DMS79 (cell line): ENCODE measurements around the gene TEX48.

Experiments used
- DNase-seq: peaks from one replicate; lab custom pipeline; 2025; lab: John Stamatoyannopoulos, UW

The TEX48 gene

GRCh38 chr9:114666851-114667250, 15.1 kb downstream of the TEX48 start:
- DNase-seq, result no peak

- DNase-seq, result no peak
Observed at GRCh38 chr9:114666401-114666800, 15.6 kb downstream of the TEX48 start.

- DNase-seq, result no peak
Observed at GRCh38 chr9:114664181-114664580, 17.8 kb downstream of the TEX48 start.

GRCh38 chr9:114662081-114662989, 19.7 kb downstream of the TEX48 start:
- no peak for DNase-seq

GRCh38 chr9:114657705-114658104, 24.3 kb downstream of the TEX48 start, which contains the start of gene TEX53:
TSS of gene TEX53 (minus strand) at chr9:114657805. CDS start at chr9:114657774, 31 bp downstream.
- no peak for DNase-seq

GRCh38 chr9:114656301-114656700, 25.7 kb downstream of the TEX48 start:
- DNase-seq, result no peak

GRCh38 chr9:114655689-114656088, 26.3 kb downstream of the TEX48 start:
- DNase-seq, result no peak

- peak; percentile 25 for DNase-seq
Observed at GRCh38 chr9:114653556-114654159, 28.3 kb downstream of the TEX48 start.

- no peak for DNase-seq
Observed at GRCh38 chr9:114652776-114653555, 29.0 kb downstream of the TEX48 start.

- no peak for DNase-seq
Observed at GRCh38 chr9:114643896-114644295, 38.1 kb downstream of the TEX48 start.

- no peak for DNase-seq
Observed at GRCh38 chr9:114643001-114643400, 39.0 kb downstream of the TEX48 start.

- no peak for DNase-seq
Observed at GRCh38 chr9:114641967-114642366, 40.0 kb downstream of the TEX48 start.

- no peak for DNase-seq
Observed at GRCh38 chr9:114638404-114638803, 43.6 kb downstream of the TEX48 start.

GRCh38 chr9:114634387-114634786, 47.6 kb downstream of the TEX48 start:
- no peak for DNase-seq

- no peak for DNase-seq
Observed at GRCh38 chr9:114633438-114634089, 48.4 kb downstream of the TEX48 start.

GRCh38 chr9:114631166-114631565, 50.8 kb downstream of the TEX48 start:
- DNase-seq, result no peak

GRCh38 chr9:114629563-114630090, 52.4 kb downstream of the TEX48 start:
- DNase-seq, result no peak

- no peak for DNase-seq
Observed at GRCh38 chr9:114627553-114627952, 54.4 kb downstream of the TEX48 start.

- DNase-seq, result no peak
Observed at GRCh38 chr9:114626415-114627020, 55.5 kb downstream of the TEX48 start.

- no peak for DNase-seq
Observed at GRCh38 chr9:114624677-114625076, 57.3 kb downstream of the TEX48 start.

- DNase-seq, result no peak
Observed at GRCh38 chr9:114621975-114622609, 59.9 kb downstream of the TEX48 start.
